IPS-15b (cell line): Measurements from ENCODE around the gene KIF5C.
"Not testable (repeated sequence)": the region's sequence is repeated elsewhere in the genome, so short reads cannot be mapped to it uniquely, and the experiment has no call there.

Experiments
- H3K27me3 ChIP-seq: one replicate; pipeline ENCODE4 v1.6.1; 2013; ENCODE audit warnings: low read length; ENCODE audit not compliant: control insufficient read depth, insufficient read depth
- H3K36me3 ChIP-seq: one replicate; pipeline ENCODE4 v1.6.1; 2013; ENCODE audit warnings: low read length; ENCODE audit not compliant: control insufficient read depth, insufficient read depth
- H3K4me1 ChIP-seq: one replicate; pipeline ENCODE4 v1.6.1; 2013; ENCODE audit warnings: mild to moderate bottlenecking, low read length; ENCODE audit not compliant: control insufficient read depth, insufficient read depth
- H3K4me3 ChIP-seq: one replicate; pipeline ENCODE4 v1.5.1; 2013; ENCODE audit warnings: low read depth, low read length
- H3K9ac ChIP-seq: one replicate; pipeline ENCODE4 v1.6.1; 2013; ENCODE audit warnings: low read depth, mild to moderate bottlenecking, low read length
- H3K9me3 ChIP-seq: one replicate; pipeline ENCODE4 v1.6.1; 2013; ENCODE audit warnings: mild to moderate bottlenecking, low read length; ENCODE audit not compliant: control insufficient read depth, insufficient read depth

The KIF5C gene

DNA sequence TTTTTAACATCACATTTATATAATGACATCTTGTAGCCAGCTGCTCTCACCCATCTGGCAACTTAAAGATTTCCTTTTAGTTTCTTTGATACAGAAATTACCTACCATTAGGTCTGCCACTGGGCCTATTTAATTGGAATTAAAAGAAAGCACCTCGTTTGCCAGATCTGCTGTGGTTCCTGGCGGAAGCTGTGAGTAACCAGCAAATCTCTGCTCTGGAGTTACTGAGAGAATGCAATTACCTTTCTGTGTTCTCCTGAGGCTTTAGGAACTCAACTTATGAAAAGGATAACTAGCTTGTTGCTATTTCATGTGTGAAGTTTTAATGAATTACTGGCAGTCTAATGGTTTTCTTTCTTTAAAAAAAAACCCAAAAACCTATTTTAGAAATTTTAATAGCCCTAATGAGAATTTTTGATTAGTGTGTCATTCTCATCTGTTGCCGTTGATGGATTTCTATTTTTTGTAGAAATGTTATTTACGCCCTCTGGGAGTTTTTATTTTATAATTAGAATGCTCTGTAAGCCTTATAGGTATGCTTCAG is 93.8 kb downstream of the KIF5C start:
- H3K36me3 ChIP-seq: peaks cover 17% of the 10 kb centered on the region
- peaks cover 7% of the 10 kb centered on the region for H3K4me1 ChIP-seq
- H3K9me3 ChIP-seq: no peaks in the 10 kb centered on the region
- no peak overlapping the region for H3K9ac ChIP-seq
- no peaks in the 10 kb centered on the region for H3K27me3 ChIP-seq
- no peak overlapping the region for H3K4me3 ChIP-seq

DNA sequence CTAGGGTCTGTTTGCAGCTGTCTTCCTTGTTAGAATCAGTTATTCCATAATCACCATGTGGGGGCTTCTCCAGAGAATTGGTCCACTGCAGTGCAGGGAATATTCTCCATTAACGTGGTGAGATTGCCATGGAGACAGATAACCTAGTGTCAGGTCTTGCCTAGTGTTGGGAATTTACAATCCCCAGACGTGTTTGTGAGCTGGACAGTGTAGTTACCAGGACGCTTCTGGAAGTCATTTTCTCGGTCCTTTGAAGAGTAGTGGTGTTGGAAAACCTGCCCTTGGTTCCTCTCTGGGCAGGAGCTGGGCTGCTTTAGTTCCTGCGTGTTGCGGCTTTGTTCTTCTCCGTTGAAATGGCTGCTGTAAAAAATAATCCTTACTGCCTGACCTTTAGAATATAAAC is 94.6 kb downstream of the KIF5C start:
- no peak overlapping the region for H3K4me3 ChIP-seq
- H3K4me1 ChIP-seq: peaks cover 15% of the 10 kb centered on the region

DNA sequence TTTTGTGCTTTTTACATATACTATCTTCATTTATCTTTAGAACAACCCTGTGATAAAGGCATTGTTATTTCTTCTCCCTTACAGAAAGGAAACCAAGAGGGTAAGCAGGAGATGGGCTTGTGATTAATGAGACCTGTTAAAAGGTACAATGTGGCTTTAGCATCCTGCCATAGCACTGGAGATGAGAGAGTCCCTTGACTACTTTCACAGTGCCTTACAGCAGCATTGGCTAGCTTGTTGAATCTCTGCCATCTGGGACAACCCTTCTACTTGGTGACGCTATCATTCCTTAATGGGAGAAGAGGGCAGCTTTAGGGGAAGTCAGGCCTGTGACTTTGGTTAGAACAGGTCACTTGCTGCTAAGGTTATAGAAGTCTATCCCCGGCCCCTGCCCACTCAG is 95.4 kb downstream of the KIF5C start:
- H3K9me3 ChIP-seq: no peaks in the 10 kb centered on the region
- no peak overlapping the region for H3K4me3 ChIP-seq
- H3K4me1 ChIP-seq: peaks cover 18% of the 10 kb centered on the region
- H3K9ac ChIP-seq: no peak overlapping the region
- no peaks in the 10 kb centered on the region for H3K27me3 ChIP-seq
- peaks cover 22% of the 10 kb centered on the region for H3K36me3 ChIP-seq

More for the DNA sequence above, 94.6 kb downstream of the KIF5C start:
- Histone ChIP-seq H3K27me3 (no peaks in the 10 kb centered on the region), H3K36me3 (peaks cover 17% of the 10 kb centered on the region), H3K9me3 (no peaks in the 10 kb centered on the region), H3K9ac (no peak overlapping the region)

GRCh38 chr2:148971547-148971946 is 96.5 kb downstream of the KIF5C start:
- Histone ChIP-seq H3K4me1 (peaks cover 18% of the 10 kb centered on the region), H3K9me3 (no peaks in the 10 kb centered on the region), H3K9ac (no peak overlapping the region), H3K4me3 (no peak overlapping the region), H3K27me3 (no peaks in the 10 kb centered on the region), H3K36me3 (peaks cover 22% of the 10 kb centered on the region)

GRCh38 chr2:148974095-148974494 is 99.1 kb downstream of the KIF5C start:
- H3K9me3 ChIP-seq: no peaks in the 10 kb centered on the region
- no peaks in the 10 kb centered on the region for H3K27me3 ChIP-seq
- H3K4me3 ChIP-seq: no peak overlapping the region
- peaks cover 12% of the 10 kb centered on the region for H3K4me1 ChIP-seq
- H3K36me3 ChIP-seq: peaks cover 12% of the 10 kb centered on the region
- H3K9ac ChIP-seq: no peak overlapping the region

DNA sequence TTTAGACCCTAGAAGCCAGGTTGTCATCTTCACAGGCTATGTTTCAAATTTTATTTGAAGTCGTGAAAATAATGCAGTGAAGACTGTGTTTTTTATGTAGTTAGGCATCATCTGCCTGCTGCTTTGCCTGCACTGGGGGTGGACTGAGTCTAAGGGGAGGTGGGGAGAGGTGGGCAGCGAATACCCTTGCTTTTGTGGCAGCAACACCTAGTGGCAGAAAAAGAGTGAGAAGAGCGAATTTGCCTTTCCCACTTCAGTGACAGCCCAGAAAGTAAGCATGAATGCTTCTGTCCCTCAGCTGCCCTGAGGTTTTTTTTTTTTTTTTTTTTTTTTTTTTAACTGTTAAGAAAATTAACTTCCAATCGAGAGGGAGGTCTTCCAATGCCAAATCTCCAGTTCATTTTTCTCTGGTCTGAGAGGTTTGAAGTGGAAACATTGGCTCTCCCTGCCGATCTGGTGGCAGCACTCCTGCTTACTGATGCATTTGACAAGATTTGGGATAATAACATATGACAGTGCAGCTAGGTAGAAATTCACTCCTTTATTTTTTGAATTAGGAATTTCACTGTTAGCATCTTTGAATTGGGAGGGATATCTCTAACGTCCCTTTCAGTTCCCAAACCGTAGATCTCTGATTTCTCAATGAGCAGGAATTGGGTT is 103.1 kb downstream of the KIF5C start:
- no peaks in the 10 kb centered on the region for H3K27me3 ChIP-seq
- H3K9ac ChIP-seq: no peak overlapping the region
- H3K4me1 ChIP-seq: peaks cover 12% of the 10 kb centered on the region
- no peak overlapping the region for H3K4me3 ChIP-seq
- no peaks in the 10 kb centered on the region for H3K9me3 ChIP-seq
- peaks cover 14% of the 10 kb centered on the region for H3K36me3 ChIP-seq

DNA sequence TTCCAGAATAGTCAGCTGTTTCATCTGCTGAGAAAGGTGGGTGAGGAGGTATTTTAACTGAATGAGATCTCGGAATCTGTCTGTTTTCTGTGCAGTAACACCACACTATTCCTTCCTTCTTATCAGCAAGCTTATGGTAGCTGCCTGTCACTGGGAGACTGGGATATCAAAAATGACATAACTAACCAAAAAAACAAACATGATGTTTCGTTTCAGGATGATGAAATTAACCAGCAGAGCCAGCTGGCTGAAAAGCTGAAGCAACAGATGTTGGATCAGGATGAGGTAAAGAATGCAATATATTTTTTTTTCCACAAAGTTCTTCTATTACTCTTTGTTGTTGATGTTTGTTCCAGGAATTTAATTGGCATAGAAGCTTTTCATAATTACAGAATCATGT is 103.7 kb downstream of the KIF5C start:
- Histone ChIP-seq H3K36me3 (peaks cover 10% of the 10 kb centered on the region), H3K27me3 (no peaks in the 10 kb centered on the region), H3K4me1 (peaks cover 12% of the 10 kb centered on the region), H3K9me3 (no peaks in the 10 kb centered on the region), H3K9ac (no peak overlapping the region), H3K4me3 (no peak overlapping the region)

DNA sequence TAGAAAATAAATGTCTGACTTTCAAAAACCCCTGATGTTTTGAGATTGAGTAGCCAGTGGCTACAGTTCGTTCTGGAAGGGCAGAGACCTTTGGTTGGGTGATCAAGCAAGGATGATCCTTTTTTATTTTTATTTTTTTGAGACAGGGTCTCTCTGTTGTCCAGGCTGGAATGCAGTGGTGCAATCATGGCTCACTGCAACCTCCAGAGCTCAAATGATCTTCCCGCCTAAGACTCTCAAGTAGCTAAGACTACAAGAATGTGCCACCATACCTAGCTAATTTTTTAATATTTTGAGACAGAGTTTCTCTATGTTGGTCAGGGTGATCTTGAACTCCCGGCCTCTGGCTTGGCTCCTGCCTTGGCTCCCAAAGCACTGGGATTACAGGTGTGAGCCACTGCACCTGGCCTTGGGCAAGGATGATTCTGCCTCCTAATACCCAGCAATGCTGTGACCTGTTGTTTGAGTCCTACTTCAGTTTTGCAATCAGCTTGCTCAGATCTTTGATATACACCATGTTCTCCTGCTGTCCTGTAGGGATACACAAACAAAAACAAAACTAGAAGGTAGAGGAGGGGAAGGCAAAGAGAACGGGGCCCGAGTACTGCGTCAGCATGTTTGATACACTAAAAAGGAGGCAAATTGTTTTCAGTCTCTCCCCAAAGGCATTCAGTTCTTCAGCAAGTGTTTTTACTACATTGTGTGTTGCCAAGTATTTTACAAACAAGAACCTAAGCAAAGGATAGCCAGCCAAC is 104.3 kb downstream of the KIF5C start:
- Histone ChIP-seq H3K4me3 (no peak overlapping the region), H3K36me3 (peaks cover 10% of the 10 kb centered on the region), H3K9me3 (no peaks in the 10 kb centered on the region), H3K9ac (no peak overlapping the region), H3K27me3 (no peaks in the 10 kb centered on the region), H3K4me1 (peaks cover 6% of the 10 kb centered on the region)

DNA sequence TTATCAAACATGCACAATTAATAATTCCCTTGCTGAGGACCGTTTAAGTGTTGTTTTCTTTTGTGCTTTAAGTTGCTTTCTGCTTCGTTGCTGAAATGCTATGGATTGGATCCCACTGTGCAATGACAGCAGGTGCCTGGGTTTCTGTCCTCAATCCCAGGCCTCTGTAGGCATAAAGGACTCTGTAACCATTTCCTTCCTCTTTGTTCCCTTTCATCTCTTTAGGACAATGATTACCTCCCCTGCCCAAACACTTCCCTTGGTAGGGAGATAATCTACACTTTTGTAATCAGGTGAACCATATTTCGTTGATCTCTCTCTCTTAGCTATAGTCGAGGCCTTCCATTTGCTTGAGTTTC is 104.9 kb downstream of the KIF5C start:
- no peaks in the 10 kb centered on the region for H3K9me3 ChIP-seq
- H3K27me3 ChIP-seq: no peaks in the 10 kb centered on the region
- H3K36me3 ChIP-seq: peaks cover 8% of the 10 kb centered on the region
- no peak overlapping the region for H3K9ac ChIP-seq
- peaks cover under 1% of the 10 kb centered on the region for H3K4me1 ChIP-seq
- H3K4me3 ChIP-seq: no peak overlapping the region

- not testable (repeated sequence) for H3K36me3 ChIP-seq, H3K4me1 ChIP-seq, H3K4me3 ChIP-seq, H3K9me3 ChIP-seq, H3K9ac ChIP-seq, H3K27me3 ChIP-seq
Measured at GRCh38 chr2:148980496-148980895, 105.5 kb downstream of the KIF5C start.

GRCh38 chr2:148981324-148981723 is 106.3 kb downstream of the KIF5C start:
- peaks cover 5% of the 10 kb centered on the region for H3K36me3 ChIP-seq
- no peaks in the 10 kb centered on the region for H3K9me3 ChIP-seq
- no peaks in the 10 kb centered on the region for H3K4me1 ChIP-seq
- H3K4me3 ChIP-seq: no peak overlapping the region
- H3K9ac ChIP-seq: no peak overlapping the region
- H3K27me3 ChIP-seq: no peaks in the 10 kb centered on the region

DNA sequence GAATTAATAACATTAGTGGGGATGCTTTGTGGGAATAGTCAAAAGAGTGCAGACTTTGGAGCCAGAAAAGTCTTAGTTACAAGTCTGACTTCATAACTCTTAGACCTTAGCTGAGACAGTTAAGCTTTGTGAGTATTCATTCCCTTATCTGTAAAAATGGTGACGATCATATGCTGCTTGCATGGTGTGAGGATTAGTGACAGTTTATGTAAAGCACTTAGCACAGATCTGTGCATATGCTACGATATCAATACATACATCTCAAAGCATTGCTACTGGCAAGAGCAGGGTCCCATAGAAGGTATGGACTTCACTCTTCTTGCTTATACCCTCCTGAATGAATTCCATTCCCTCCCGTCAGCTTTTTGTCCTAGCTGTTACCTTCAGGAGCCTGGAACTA is 106.8 kb downstream of the KIF5C start:
- Histone ChIP-seq H3K9me3 (no peaks in the 10 kb centered on the region), H3K27me3 (no peaks in the 10 kb centered on the region), H3K36me3 (peaks cover 5% of the 10 kb centered on the region), H3K9ac (no peak overlapping the region), H3K4me3 (no peak overlapping the region), H3K4me1 (no peaks in the 10 kb centered on the region)
